H1 (cell line): ENCODE data around the gene MLEC. TPM values are rescaled to one million over a fixed set of nuclear protein-coding genes. Genes with fewer than 3 reads are reported as not detected.

Source experiments
- polyA plus RNA-seq, 7 experiments: library from polyadenylated mRNA; depleted of rRNA in 3 of 7; stranded (reverse) in 5 of 7; unstranded in 2 of 7; fragments of >200 nt in 5 of 7; fragments of 200-250 nt in 2 of 7; gene quantifications; 1 replicate in 5 of 7; 2 replicates in 1 of 7; 4 replicates in 1 of 7; pipeline versions ENCODE4 v1.2.1 to v1.2.3, GENCODE V29; 2011 to 2013; ENCODE audit warnings: missing spikeins in 2 of 7, mixed read lengths in 2 of 7
- total RNA-seq: library from RNA; stranded (reverse); fragmentation: NEBNext Ultra II Directional; extraction: Animal tissue kit (Norgen Biotek cat#: 25700); gene quantifications from 2 replicates; pipeline ENCODE4 v1.2.1, GENCODE V29; 2021
- TF ChIP-seq, protein P1 (sequence below): fragments of 300-600 bp; sonication (generic); IDR thresholded peaks from 2 replicates; pipeline ENCODE4 v1.7.1; 2012; ENCODE audit warnings: low read length, moderate library complexity, mild to moderate bottlenecking, inconsistent platforms; ENCODE audit not compliant: insufficient replicate concordance

Gene MLEC
- total and polyA plus RNA-seq, 2 of the 8 experiments (the other 6 are each of a cell fraction or from before 2014, with no cell fraction given) = 37.1 to 260 TPM

DNA sequence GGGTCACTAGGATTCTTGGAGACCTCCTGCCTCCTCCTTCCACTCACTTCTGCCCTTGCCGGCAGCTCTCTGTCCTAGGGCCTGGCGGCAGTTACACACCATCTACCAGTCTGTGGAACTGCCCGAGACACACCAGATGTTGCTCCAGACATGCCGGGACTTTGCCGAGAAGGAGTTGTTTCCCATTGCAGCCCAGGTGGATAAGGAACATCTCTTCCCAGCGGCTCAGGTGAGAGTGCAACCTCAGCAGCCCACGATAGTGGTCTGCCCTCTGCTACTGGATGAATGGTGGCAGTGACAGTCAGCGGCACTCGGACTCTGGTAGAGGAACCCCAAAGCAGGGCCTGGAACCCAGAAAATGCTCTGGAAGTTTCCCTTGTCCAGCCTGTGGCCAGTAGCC, 40.0 kb downstream of the MLEC start (continued):
- TF ChIP-seq, protein P1, sequence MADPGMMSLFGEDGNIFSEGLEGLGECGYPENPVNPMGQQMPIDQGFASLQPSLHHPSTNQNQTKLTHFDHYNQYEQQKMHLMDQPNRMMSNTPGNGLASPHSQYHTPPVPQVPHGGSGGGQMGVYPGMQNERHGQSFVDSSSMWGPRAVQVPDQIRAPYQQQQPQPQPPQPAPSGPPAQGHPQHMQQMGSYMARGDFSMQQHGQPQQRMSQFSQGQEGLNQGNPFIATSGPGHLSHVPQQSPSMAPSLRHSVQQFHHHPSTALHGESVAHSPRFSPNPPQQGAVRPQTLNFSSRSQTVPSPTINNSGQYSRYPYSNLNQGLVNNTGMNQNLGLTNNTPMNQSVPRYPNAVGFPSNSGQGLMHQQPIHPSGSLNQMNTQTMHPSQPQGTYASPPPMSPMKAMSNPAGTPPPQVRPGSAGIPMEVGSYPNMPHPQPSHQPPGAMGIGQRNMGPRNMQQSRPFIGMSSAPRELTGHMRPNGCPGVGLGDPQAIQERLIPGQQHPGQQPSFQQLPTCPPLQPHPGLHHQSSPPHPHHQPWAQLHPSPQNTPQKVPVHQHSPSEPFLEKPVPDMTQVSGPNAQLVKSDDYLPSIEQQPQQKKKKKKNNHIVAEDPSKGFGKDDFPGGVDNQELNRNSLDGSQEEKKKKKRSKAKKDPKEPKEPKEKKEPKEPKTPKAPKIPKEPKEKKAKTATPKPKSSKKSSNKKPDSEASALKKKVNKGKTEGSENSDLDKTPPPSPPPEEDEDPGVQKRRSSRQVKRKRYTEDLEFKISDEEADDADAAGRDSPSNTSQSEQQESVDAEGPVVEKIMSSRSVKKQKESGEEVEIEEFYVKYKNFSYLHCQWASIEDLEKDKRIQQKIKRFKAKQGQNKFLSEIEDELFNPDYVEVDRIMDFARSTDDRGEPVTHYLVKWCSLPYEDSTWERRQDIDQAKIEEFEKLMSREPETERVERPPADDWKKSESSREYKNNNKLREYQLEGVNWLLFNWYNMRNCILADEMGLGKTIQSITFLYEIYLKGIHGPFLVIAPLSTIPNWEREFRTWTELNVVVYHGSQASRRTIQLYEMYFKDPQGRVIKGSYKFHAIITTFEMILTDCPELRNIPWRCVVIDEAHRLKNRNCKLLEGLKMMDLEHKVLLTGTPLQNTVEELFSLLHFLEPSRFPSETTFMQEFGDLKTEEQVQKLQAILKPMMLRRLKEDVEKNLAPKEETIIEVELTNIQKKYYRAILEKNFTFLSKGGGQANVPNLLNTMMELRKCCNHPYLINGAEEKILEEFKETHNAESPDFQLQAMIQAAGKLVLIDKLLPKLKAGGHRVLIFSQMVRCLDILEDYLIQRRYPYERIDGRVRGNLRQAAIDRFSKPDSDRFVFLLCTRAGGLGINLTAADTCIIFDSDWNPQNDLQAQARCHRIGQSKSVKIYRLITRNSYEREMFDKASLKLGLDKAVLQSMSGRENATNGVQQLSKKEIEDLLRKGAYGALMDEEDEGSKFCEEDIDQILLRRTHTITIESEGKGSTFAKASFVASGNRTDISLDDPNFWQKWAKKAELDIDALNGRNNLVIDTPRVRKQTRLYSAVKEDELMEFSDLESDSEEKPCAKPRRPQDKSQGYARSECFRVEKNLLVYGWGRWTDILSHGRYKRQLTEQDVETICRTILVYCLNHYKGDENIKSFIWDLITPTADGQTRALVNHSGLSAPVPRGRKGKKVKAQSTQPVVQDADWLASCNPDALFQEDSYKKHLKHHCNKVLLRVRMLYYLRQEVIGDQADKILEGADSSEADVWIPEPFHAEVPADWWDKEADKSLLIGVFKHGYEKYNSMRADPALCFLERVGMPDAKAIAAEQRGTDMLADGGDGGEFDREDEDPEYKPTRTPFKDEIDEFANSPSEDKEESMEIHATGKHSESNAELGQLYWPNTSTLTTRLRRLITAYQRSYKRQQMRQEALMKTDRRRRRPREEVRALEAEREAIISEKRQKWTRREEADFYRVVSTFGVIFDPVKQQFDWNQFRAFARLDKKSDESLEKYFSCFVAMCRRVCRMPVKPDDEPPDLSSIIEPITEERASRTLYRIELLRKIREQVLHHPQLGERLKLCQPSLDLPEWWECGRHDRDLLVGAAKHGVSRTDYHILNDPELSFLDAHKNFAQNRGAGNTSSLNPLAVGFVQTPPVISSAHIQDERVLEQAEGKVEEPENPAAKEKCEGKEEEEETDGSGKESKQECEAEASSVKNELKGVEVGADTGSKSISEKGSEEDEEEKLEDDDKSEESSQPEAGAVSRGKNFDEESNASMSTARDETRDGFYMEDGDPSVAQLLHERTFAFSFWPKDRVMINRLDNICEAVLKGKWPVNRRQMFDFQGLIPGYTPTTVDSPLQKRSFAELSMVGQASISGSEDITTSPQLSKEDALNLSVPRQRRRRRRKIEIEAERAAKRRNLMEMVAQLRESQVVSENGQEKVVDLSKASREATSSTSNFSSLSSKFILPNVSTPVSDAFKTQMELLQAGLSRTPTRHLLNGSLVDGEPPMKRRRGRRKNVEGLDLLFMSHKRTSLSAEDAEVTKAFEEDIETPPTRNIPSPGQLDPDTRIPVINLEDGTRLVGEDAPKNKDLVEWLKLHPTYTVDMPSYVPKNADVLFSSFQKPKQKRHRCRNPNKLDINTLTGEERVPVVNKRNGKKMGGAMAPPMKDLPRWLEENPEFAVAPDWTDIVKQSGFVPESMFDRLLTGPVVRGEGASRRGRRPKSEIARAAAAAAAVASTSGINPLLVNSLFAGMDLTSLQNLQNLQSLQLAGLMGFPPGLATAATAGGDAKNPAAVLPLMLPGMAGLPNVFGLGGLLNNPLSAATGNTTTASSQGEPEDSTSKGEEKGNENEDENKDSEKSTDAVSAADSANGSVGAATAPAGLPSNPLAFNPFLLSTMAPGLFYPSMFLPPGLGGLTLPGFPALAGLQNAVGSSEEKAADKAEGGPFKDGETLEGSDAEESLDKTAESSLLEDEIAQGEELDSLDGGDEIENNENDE = no peak
